GM18505 (cell line): ENCODE measurements around the gene CD276.

Source experiments
- ATAC-seq: cut with Tn5 transposase; IDR thresholded peaks from one replicate; pipeline ENCODE4 v1.9.1; 2021; ENCODE audit not compliant: unreplicated experiment
- POLR2A ChIP-seq: IDR thresholded peaks from 4 replicates; pipeline ENCODE4 v1.6.1; 2011; ENCODE audit warnings: borderline replicate concordance; ENCODE audit not compliant: insufficient read depth, insufficient read length; ENCODE audit errors: extremely low read depth

CD276 gene

DNA sequence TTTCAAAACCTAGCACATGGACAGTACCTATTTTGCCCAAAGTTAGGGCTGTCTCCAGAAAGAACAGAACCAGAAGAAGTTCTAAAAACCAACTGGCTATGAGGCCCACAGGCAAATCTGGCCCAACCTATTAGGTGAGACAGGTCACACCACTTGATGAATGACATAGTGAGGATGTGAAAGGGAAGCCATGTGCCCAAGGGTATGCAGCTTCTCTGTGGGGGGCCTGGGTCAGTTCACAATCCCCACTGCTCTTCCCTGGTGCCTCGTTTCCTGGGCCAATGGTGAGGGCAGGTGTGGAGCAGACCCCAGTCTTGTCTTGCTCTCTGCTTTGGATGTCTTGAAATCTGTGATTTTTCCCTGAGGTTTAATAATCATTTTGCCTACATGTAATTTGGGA lies 60.1 kb downstream of the CD276 start:
- no peak for ATAC-seq
- TF ChIP-seq POLR2A: no peak

DNA sequence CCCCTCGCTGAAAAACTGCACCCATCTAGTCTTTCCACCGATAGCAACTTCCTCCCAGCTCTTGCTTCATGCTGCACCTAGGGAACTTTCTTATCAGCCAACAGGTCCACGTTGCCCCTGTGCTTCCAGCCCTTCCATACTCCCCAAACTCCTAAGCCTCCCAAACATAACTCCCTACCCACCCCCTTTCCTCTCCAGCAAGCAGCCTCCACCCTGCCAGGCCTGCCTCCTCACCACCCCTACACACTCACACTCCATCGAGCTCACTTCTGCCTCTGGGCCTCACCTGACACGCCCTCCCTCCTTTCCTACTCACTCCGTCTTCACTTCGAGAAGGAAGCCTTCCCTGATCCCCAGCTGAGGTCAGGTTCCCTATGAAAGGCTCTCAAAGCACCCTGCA lies 60.9 kb downstream of the CD276 start:
- ATAC-seq: no peak
- TF ChIP-seq POLR2A: no peak

DNA sequence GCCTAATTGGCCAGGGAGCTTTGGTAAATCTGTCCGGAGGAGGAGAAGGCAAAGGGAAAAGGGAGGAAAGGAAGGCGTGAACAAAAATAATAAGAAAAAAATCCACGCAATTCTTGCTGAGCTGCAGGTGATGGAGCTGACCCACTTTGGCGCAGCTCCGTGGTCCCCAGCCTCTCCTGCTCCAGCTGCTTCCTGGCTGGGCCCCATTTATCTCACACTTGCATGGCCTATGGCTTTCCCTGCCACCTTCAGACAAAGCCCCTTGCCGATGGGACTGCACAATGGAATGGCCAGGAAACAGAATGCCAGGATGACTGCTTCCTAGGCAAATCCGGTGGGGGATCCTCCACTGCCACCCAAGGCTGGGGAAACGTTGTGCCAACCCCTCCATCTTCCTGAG lies 62.1 kb downstream of the CD276 start:
- no peak for TF ChIP-seq POLR2A
- no peak for ATAC-seq

DNA sequence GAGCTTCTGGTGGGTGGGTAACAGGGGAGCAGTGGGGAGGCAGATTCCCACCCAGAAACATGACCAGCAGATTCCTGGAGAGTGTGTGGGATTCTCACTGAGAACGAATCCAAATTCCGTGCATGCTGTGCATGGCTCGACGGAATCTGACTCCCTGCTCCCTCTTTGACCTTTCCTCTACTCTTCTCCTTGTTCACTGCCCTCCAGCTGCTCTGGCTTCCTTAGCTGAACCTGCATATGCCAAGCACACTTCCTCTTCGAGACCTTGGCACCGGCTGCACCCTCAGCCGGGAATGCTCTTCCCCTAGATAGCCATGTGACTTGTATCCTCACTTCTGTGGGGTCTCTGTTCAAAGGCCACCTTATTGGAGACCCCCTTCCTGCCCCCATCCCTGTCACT lies 62.7 kb downstream of the CD276 start:
- ATAC-seq: no peak
- no peak for TF ChIP-seq POLR2A

DNA sequence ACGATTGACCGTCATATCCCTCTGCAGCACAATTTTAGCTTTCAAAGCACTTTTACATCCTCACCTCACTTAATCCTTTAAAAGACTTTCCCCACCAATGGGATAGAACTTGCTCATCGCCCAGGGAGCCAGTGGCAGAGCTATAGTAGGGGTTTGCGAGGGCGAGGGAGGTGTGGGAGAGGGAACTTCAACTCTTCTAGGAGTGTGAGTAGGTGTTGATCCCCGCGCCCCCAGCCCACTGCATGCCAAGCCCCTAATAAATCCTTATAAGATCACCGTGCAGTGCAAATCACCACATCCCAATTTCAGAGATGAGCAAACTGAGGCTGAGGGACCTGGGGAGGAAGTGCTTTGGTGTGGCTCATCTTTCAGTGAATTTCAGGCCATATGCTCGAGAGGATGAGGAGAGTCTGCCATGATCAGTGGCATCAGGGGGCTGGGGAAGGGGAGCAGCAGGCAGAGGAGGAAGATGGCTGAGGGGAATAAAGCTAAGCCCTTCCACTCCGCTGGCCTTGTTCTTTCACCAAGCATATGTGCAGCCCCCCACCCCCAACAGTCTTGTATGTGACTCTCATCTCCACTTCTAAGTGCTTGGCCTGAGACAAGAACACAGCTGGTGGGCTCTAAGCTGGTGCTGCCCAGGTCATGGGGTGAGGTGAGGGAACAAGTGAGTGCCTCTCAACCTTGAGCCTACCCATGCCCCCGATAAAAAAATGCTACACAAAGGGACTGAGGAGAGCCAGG lies 63.8 kb downstream of the CD276 start:
- no peak for ATAC-seq
- TF ChIP-seq POLR2A: no peak

DNA sequence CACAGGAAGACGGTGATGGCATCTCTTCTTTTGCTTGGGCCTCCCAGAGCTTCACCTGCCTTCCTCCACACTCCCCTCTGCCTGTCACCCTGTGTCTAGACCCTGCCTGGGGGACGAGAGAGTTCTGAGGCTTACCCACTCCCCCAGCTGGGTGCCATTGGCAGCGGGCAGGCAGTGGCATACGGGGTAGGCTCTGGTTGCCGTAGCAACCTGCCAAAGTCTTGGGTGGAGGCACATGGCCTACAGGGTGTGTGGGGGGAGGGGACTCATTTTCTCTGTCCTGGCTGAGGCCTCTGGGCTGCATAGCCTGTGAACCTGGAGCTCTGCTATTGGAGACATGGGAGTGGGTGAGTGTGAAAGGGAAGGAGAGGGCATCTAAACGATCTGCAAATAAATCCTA lies 64.5 kb downstream of the CD276 start:
- no peak for ATAC-seq
- no peak for TF ChIP-seq POLR2A

DNA sequence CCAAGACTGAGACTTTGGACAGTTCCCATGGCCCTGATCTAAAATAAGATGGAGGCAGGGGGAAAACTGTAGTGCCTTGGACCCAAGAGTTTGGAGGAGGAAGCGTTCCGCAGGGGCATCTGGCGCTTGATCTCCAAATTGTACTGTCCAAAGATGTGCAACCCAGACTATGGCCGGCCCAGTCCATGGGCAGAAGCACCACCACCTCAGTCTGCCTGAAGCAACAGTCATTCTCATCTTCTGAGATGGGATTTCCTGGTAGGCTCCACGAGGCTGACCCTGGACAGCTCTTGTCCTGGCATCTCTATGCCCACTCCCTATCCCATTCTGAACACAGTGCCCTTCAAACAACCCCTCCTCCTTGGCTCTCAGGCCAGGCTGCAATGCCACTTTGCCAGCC lies 65.3 kb downstream of the CD276 start:
- no peak for ATAC-seq
- TF ChIP-seq POLR2A: no peak

DNA sequence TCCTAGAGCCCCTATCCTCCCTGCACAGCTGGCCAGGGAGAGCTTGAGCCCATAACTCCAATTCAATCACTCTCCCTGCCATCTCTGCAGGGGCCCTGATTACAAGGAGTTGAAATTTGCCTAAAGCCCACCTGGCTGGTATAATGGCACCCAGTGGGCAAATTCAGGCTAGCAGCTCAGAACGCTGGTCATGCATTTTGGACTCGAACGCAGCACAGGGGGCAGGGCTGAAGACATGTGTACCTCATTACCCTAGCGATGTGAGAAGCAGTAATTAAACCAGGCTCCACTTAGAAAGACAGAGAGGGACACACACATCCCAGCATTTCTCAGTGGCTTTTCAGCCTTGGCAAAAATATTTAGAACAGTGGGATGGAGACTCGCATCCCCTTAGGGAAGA lies 65.8 kb downstream of the CD276 start:
- no peak for ATAC-seq
- no peak for TF ChIP-seq POLR2A

DNA sequence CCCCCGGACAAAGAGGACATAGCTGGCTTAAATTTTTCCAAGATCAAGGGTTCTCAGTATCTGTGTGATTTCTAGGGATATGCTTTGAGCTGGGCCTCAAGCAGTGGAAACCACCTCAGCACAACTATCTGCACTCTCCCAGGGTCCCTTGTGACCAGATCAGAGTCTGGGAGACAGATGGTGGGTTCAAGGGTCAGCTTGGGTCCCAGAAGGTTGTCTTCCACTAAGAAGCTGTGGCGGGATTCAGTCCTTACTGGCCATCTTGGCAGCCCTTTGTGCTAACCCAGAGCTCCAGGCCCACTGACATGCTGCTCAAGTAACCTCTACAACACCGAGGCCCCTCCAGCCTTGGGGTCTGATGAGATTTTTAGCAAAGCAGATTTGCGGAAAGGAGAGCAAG lies 66.3 kb downstream of the CD276 start:
- no peak for ATAC-seq
- no peak for TF ChIP-seq POLR2A

DNA sequence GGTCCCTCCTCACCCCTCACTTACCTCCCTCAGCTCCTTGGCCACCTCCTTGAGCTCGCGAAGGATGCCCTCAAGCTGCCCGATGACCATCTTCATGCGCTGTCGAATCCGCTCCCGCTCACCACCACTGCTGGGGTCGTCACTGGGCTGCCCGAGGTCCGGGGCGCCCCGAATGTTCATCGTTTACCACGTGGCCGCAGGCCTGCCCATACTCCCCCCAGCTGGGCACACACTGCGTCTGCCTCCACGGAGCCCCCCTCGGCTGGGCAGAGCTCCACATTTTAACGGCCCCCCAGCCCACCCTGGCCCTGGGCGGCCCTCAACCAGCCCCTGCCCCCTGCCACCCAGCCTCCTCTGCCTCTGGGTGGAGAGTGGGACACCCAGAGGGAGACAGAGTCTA lies 66.8 kb downstream of the CD276 start:
- no peak for TF ChIP-seq POLR2A
- no peak for ATAC-seq

DNA sequence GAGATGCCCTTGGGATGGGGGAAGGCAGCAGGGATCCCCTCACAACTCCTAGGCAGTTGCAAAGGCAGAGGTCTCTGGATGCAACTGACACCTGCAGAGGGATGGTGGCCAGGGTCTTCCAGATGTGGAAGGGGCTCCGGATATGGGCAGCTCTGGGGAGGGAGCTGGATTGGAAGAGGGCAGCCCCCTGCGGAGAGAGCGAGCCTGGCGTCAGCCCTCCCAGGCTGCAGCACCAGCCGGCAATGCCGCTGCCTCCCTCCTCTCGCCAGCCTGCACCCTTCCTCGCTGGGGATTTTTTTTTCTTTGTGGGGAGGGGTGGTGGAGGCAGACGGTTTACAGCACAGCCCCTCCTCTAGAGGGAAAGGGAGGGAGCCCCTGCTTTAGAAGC lies 67.3 kb downstream of the CD276 start:
- ATAC-seq: no peak
- no peak for TF ChIP-seq POLR2A

DNA sequence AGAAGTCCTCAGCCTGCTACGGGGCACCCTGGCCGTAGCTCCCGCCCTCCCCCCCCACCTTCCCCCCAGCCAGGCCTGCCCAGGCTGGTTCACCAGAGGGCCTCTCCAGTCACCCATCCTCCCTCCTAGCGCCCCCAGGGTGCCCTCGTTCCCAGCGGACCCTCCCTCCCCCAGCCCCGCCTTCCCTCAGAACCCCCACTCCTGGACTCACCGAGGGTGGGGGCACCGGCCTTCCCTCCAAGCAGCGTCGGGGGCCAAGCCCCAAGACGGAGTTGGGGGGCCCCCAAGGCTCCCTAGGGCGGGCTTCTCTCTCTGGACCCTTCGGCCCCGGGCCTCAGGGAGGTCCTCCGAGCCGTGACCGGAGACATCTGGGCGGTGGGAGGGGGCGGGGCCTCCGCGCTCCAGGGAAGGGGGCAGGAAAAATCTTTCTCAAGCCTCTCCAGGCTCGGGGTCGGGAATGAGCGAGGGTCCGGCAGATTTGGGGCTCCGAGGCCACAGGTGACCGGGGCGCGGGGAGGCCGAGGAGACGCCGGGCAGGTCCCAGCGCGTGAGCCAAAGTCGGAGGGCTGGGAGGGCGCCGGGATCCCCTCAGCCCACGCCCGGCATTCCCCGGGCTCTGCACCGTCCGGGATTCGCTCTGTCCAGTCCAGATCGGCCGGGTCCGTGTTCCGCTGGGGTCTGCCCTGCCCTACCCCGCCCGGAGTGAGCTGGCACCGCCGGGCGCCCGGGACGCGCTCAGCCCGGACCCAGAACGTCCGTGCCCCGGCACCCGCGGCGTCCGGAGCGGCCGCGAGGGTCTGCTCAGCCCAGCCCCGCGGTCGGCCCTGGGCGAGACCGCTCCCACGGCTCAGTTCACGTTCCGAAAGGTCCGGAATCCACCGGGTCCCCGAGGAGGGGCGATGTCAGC lies 68.0 kb downstream of the CD276 start:
- ATAC-seq: no peak
- TF ChIP-seq POLR2A: no peak

DNA sequence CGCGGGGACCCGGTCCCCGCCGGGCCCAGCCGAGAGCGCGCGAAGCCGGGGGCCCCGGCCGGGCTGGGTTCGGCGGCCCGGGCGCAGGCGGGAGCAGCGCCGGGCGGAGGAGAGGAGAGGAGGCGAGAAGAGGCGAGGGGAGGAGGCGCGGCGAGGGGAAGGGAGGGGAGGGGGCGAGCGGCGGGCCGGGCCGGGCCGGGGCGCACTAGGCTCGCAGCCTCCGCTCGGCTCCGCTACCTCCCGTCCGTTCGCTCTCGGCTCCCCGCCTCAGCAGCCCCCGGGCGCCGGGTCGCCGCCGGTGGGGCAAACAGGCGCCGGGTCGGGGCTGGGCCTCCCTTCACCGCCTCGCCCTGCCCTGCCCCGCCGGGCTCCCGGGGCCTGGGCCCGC lies 68.6 kb downstream of the CD276 start:
- ATAC-seq: no peak
- TF ChIP-seq POLR2A: no peak
